SK-N-SH treated with all-trans-retinoic acid at 6 μM for 48 hours (cell line): ENCODE results near the gene PPP1R8.
"Not testable (repeated sequence)": the region's sequence is repeated elsewhere in the genome, so short reads cannot be mapped to it uniquely, and the experiment has no call there.

Source experiments
- ATAC-seq: fragments of 200-7000 bp; cut with Tn5 transposase; 3 replicates; pipeline ENCODE4 v1.9.1; 2020; ENCODE audit warnings: mild to moderate bottlenecking, moderate library complexity
- ARNTL ChIP-seq: fragments of 450-650 bp; formaldehyde crosslinking; IDR thresholded peaks from 2 replicates; pipeline ENCODE4 v1.5.0; 2020; ENCODE audit warnings: low read depth, mild to moderate bottlenecking, moderate library complexity, borderline replicate concordance
- BACH2 ChIP-seq: fragments of 250-450 bp; sonication (Bioruptor Pico); IDR thresholded peaks from 2 replicates; pipeline ENCODE4 v1.9.0; 2021; ENCODE audit warnings: mild to moderate bottlenecking, borderline replicate concordance
- CREB5 ChIP-seq: fragments of 250-450 bp; sonication (Bioruptor Pico); IDR thresholded peaks from 2 replicates; pipeline ENCODE4 v1.5.1; 2020; ENCODE audit warnings: low read depth, mild to moderate bottlenecking, moderate library complexity
- CSDC2 ChIP-seq: fragments of 250-450 bp; sonication (Bioruptor Pico); IDR thresholded peaks from 2 replicates; pipeline ENCODE4 v1.5.0; 2020; ENCODE audit warnings: mild to moderate bottlenecking, moderate library complexity
- ESRRG ChIP-seq: fragments of 250-450 bp; sonication (Bioruptor Pico); IDR thresholded peaks from 2 replicates; pipeline ENCODE4 v1.6.1; 2021; ENCODE audit warnings: mild to moderate bottlenecking
- GLIS3 ChIP-seq: fragments of 250-450 bp; sonication (Bioruptor Pico); IDR thresholded peaks from 2 replicates; pipeline ENCODE4 v1.5.0; 2020; ENCODE audit warnings: mild to moderate bottlenecking, moderate library complexity
- OSR1 ChIP-seq: fragments of 250-450 bp; sonication (Bioruptor Pico); IDR thresholded peaks from 2 replicates; pipeline ENCODE4 v1.8.0; 2022; ENCODE audit warnings: moderate library complexity, mild to moderate bottlenecking, inconsistent platforms
- PATZ1 ChIP-seq: fragments of 250-450 bp; sonication (Bioruptor Pico); IDR thresholded peaks from 2 replicates; pipeline ENCODE4 v1.8.0; 2020; ENCODE audit warnings: mild to moderate bottlenecking, moderate library complexity, borderline replicate concordance
- PPARA ChIP-seq: fragments of 250-450 bp; sonication (Bioruptor Pico); IDR thresholded peaks from 2 replicates; pipeline ENCODE4 v1.5.0; 2020; ENCODE audit warnings: mild to moderate bottlenecking, borderline replicate concordance
- RARB ChIP-seq: fragments of 250-450 bp; sonication (Bioruptor Pico); IDR thresholded peaks from 2 replicates; pipeline ENCODE4 v1.8.0; 2021; ENCODE audit warnings: mild to moderate bottlenecking, moderate library complexity
- SNAI2 ChIP-seq: fragments of 250-450 bp; sonication (Bioruptor Pico); IDR thresholded peaks from 2 replicates; pipeline ENCODE4 v1.5.0; 2020; ENCODE audit warnings: mild to moderate bottlenecking, moderate library complexity
- TOX ChIP-seq: fragments of 250-450 bp; sonication (Bioruptor Pico); IDR thresholded peaks from 2 replicates; pipeline ENCODE4 v1.8.0; 2021; ENCODE audit warnings: mild to moderate bottlenecking, moderate library complexity, borderline replicate concordance
- ZC3H10 ChIP-seq: fragments of 250-450 bp; sonication (Bioruptor Pico); IDR thresholded peaks from 2 replicates; pipeline ENCODE4 v1.5.1; 2021; ENCODE audit warnings: mild to moderate bottlenecking, moderate library complexity
- ZFP3 ChIP-seq: fragments of 250-450 bp; sonication (Bioruptor Pico); IDR thresholded peaks from 2 replicates; pipeline ENCODE4 v1.5.0; 2020; ENCODE audit warnings: mild to moderate bottlenecking, moderate library complexity
- ZFP30 ChIP-seq: fragments of 450-650 bp; formaldehyde crosslinking; IDR thresholded peaks from 2 replicates; pipeline ENCODE4 v1.5.0; 2022; ENCODE audit warnings: mild to moderate bottlenecking, moderate library complexity
- ZNF565 ChIP-seq: fragments of 450-650 bp; formaldehyde crosslinking; conservative IDR thresholded peaks from 2 replicates; pipeline ENCODE4 v1.5.0; 2020; ENCODE audit warnings: low read depth, mild to moderate bottlenecking, moderate library complexity
- ZNF8 ChIP-seq: fragments of 450-650 bp; formaldehyde crosslinking; IDR thresholded peaks from 2 replicates; pipeline ENCODE4 v1.5.0; 2020; ENCODE audit warnings: mild to moderate bottlenecking, moderate library complexity
- TF ChIP-seq, protein P1 (sequence below): fragments of 250-450 bp; sonication (Bioruptor Pico); IDR thresholded peaks from 2 replicates; pipeline ENCODE4 v1.5.1; 2021; ENCODE audit warnings: mild to moderate bottlenecking, moderate library complexity
- TF ChIP-seq, protein P2 (sequence below): fragments of 250-450 bp; sonication (Bioruptor Pico); IDR thresholded peaks from 2 replicates; pipeline ENCODE4 v1.8.0; 2021; ENCODE audit warnings: low read depth, mild to moderate bottlenecking, moderate library complexity, borderline replicate concordance
- TF ChIP-seq, protein P3 (sequence below): fragments of 250-450 bp; sonication (Bioruptor Pico); IDR thresholded peaks from 2 replicates; pipeline ENCODE4 v1.5.0; 2020; ENCODE audit warnings: mild to moderate bottlenecking, moderate library complexity

The PPP1R8 gene

DNA sequence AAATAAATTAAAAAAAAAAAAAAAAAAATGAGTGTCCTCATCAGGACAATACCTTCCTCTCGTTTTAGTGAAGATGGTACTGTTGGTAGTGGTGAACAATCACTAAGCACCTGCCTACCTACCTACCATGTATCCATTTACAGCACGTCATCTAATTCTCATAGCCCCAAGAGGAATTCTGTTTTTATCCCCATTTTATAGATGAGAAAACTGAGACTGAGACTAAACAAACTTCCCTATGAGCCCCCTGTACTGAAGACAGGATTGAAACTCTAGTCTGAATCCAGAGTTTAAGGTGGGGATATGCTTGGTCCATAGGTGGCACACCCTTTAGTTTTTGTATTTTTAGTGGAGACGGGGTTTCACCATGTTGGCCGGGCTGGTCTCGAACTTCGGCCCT is 24.5 kb downstream of the PPP1R8 start (continued):
- TF ChIP-seq CREB5 (CRISPR knock-in tag): no peak
- no peak for TF ChIP-seq ZFP3 (CRISPR knock-in tag)
- no peak for TF ChIP-seq CSDC2 (CRISPR knock-in tag)
- no peak for TF ChIP-seq ZC3H10
- TF ChIP-seq ESRRG (CRISPR knock-in tag): no peak
- TF ChIP-seq BACH2 (CRISPR knock-in tag): no peak
- TF ChIP-seq PPARA (CRISPR knock-in tag): no peak
- no peak for TF ChIP-seq ARNTL (CRISPR knock-in tag)

- TF ChIP-seq OSR1 (CRISPR knock-in tag): no peak
- no peak for TF ChIP-seq ARNTL (CRISPR knock-in tag)
- no peak for TF ChIP-seq PATZ1
- TF ChIP-seq ZFP30 (CRISPR knock-in tag): no peak
- TF ChIP-seq ZFP3 (CRISPR knock-in tag): no peak
- no peak for TF ChIP-seq ZNF8 (CRISPR knock-in tag)
- TF ChIP-seq CSDC2 (CRISPR knock-in tag): no peak
- TF ChIP-seq TOX: no peak
- no peak for TF ChIP-seq SNAI2 (CRISPR knock-in tag)
- TF ChIP-seq ESRRG (CRISPR knock-in tag): no peak
- TF ChIP-seq GLIS3 (CRISPR knock-in tag): no peak
- TF ChIP-seq ZC3H10: no peak
- TF ChIP-seq, protein P1, sequence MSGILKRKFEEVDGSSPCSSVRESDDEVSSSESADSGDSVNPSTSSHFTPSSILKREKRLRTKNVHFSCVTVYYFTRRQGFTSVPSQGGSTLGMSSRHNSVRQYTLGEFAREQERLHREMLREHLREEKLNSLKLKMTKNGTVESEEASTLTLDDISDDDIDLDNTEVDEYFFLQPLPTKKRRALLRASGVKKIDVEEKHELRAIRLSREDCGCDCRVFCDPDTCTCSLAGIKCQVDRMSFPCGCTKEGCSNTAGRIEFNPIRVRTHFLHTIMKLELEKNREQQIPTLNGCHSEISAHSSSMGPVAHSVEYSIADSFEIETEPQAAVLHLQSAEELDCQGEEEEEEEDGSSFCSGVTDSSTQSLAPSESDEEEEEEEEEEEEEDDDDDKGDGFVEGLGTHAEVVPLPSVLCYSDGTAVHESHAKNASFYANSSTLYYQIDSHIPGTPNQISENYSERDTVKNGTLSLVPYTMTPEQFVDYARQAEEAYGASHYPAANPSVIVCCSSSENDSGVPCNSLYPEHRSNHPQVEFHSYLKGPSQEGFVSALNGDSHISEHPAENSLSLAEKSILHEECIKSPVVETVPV: no peak
- TF ChIP-seq PPARA (CRISPR knock-in tag): no peak
- ATAC-seq: no peak
Measured at GRCh38 chr1:27856561-27857343, 26.2 kb downstream of the PPP1R8 start.

GRCh38 chr1:27857552-27857951 is 27.0 kb downstream of the PPP1R8 start:
- ATAC-seq: not testable (repeated sequence)

DNA sequence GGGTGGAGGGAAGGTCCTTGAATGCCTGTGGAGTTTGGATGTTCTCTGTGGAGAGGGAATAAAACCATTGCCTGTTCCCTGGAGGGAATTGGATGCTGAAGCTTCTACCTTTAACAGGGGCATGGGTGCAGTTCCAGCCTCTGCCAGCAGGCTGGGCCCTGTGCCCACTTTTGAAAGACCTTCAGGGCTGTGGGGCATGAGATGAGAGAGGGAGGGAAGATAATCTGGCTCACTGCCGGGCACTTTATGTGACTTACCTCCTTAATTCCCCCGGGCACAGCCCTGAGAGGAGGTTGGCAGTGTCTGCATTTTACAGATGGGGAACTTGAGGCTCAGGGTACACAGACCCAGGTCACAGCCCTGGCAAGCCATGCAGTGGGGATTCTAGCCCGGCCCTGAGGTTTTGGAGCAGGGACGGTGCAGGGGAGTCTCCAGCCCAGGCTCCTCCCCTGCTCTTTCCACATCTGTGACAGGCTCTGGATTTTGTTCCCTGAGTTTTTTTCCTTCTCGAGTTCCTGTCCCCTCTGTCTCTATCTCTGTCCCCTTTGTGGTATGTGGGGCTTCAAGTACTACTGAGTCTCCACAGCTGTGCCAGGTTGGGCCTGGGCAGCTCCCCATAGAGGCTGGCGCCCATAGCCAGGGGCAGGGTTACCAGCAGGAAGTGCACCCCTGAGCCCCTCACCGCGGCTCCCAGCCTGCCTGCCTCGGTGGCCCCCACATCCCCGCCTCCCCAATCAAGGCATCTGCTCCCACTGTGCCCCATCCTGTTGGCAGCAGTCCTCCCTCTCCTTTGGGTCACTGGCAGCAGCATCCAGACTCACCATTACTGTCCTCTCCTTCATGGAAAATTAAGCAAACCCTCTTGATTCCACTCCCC is 27.7 kb downstream of the PPP1R8 start:
- TF ChIP-seq, protein P2, sequence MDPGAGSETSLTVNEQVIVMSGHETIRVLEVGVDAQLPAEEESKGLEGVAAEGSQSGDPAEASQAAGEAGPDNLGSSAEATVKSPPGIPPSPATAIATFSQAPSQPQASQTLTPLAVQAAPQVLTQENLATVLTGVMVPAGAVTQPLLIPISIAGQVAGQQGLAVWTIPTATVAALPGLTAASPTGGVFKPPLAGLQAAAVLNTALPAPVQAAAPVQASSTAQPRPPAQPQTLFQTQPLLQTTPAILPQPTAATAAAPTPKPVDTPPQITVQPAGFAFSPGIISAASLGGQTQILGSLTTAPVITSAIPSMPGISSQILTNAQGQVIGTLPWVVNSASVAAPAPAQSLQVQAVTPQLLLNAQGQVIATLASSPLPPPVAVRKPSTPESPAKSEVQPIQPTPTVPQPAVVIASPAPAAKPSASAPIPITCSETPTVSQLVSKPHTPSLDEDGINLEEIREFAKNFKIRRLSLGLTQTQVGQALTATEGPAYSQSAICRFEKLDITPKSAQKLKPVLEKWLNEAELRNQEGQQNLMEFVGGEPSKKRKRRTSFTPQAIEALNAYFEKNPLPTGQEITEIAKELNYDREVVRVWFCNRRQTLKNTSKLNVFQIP: no peak
- TF ChIP-seq ZNF8 (CRISPR knock-in tag) (no peak), BACH2 (CRISPR knock-in tag) (no peak), PATZ1 (no peak), ARNTL (CRISPR knock-in tag) (no peak), RARB (CRISPR knock-in tag) (no peak), SNAI2 (CRISPR knock-in tag) (no peak), GLIS3 (CRISPR knock-in tag) (no peak), ZNF565 (no peak), ZC3H10 (no peak), ZFP3 (CRISPR knock-in tag) (no peak)
- TF ChIP-seq, protein P3, sequence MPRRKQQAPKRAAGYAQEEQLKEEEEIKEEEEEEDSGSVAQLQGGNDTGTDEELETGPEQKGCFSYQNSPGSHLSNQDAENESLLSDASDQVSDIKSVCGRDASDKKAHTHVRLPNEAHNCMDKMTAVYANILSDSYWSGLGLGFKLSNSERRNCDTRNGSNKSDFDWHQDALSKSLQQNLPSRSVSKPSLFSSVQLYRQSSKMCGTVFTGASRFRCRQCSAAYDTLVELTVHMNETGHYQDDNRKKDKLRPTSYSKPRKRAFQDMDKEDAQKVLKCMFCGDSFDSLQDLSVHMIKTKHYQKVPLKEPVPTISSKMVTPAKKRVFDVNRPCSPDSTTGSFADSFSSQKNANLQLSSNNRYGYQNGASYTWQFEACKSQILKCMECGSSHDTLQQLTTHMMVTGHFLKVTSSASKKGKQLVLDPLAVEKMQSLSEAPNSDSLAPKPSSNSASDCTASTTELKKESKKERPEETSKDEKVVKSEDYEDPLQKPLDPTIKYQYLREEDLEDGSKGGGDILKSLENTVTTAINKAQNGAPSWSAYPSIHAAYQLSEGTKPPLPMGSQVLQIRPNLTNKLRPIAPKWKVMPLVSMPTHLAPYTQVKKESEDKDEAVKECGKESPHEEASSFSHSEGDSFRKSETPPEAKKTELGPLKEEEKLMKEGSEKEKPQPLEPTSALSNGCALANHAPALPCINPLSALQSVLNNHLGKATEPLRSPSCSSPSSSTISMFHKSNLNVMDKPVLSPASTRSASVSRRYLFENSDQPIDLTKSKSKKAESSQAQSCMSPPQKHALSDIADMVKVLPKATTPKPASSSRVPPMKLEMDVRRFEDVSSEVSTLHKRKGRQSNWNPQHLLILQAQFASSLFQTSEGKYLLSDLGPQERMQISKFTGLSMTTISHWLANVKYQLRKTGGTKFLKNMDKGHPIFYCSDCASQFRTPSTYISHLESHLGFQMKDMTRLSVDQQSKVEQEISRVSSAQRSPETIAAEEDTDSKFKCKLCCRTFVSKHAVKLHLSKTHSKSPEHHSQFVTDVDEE (CRISPR knock-in tag): no peak
- ATAC-seq: peak; percentile 95
